Metanephros (tissue), 1 donor: ENCODE measurements around the gene PDCD1LG2. TPM values are rescaled to one million over a fixed set of nuclear protein-coding genes. Genes with fewer than 3 reads are reported as not detected.

Experiments used
- total RNA-seq: library from RNA; depleted of rRNA; stranded (reverse); fragments of >200 nt; gene quantifications from one replicate; pipeline ENCODE4 v1.2.3, GENCODE V29; 2014

PDCD1LG2 gene
- total RNA-seq: 0.64 TPM

GRCh38 chr9:5510360-5510931 lies at the start of gene PDCD1LG2:
Gene PDCD1LG2 (plus strand): TSS chr9:5510531. CDS start chr9:5522547, 12,016 bp downstream.

Other genes with a start within 250 kb of the PDCD1LG2 start
- gene RLN2, start 205.8 kb upstream of the PDCD1LG2 start, total RNA-seq: 1.3 TPM
- 0.64 TPM for gene RLN1, start 170.7 kb upstream of the PDCD1LG2 start, total RNA-seq
- 28.9 TPM for gene PLGRKT, start 72.6 kb upstream of the PDCD1LG2 start, total RNA-seq
- 2.7 TPM for gene CD274, start 60.0 kb upstream of the PDCD1LG2 start, total RNA-seq
- gene RIC1, start 118.6 kb downstream of the PDCD1LG2 start, total RNA-seq: 50.4 TPM